Uterus (tissue), 4 donors: ENCODE results near the gene TRIM66. TPM values are rescaled to one million over a fixed set of nuclear protein-coding genes. Genes with fewer than 3 reads are reported as not detected.
A peak's percentile ranks its signal among the peaks of the same experiment; 100 is the strongest.

ENCODE experiments used
- DNase-seq, 2 donors: peaks; one replicate each; pipeline ENCODE4 v3.0.0-alpha.2; 2019 to 2020
- H3K27ac ChIP-seq, 2 donors: fragments of 200-600 bp; sonication (generic); 1 replicate in 1 of 2; 2 replicates in 1 of 2; pipeline ENCODE4 v1.5.1; 2016 to 2018
- H3K27me3 ChIP-seq, 2 donors: fragments of 200-600 bp; sonication (generic); one replicate each; pipeline ENCODE4 v1.5.1; 2018 to 2019; ENCODE audit warnings: control low read depth in 1 of 2
- H3K36me3 ChIP-seq, 2 donors: fragments of 200-600 bp; sonication (generic); one replicate each; pipeline ENCODE4 v1.5.1; 2019; ENCODE audit warnings: control low read depth in 1 of 2
- H3K4me1 ChIP-seq, 2 donors: fragments of 200-600 bp; sonication (generic); one replicate each; pipeline ENCODE4 v1.5.1; 2018 to 2019; ENCODE audit warnings: control low read depth in 1 of 2
- H3K4me3 ChIP-seq, 2 donors: fragments of 200-600 bp; sonication (generic); 1 replicate in 1 of 2; 2 replicates in 1 of 2; pipeline ENCODE4 v1.5.1; 2018 to 2019; ENCODE audit warnings: mild to moderate bottlenecking in 1 of 2
- H3K9me3 ChIP-seq, 2 donors: fragments of 200-600 bp; sonication (generic); one replicate each; pipeline ENCODE4 v1.5.1; 2019; ENCODE audit warnings: control low read depth in 1 of 2
- CTCF ChIP-seq, 4 experiments: fragments of 200-600 bp in 2 of 4; fragments of 450-650 bp in 2 of 4; sonication (generic) in 2 of 4; IDR thresholded peaks; one replicate each; pipeline ENCODE4 v1.5.1; 2016 to 2019; ENCODE audit warnings: antibody characterized with exemption in 4 of 4, mild to moderate bottlenecking in 2 of 4, moderate library complexity in 1 of 4
- POLR2A ChIP-seq, 2 donors: fragments of 450-650 bp; IDR thresholded peaks; one replicate each; pipeline ENCODE4 v1.6.1; 2016; ENCODE audit warnings: antibody characterized with exemption in 2 of 2, mild to moderate bottlenecking in 1 of 2, moderate library complexity in 1 of 2
- intact Hi-C: fragments of 100-400 bp; cut with DNase I; formaldehyde crosslinking; loops from one replicate; pipeline ENCODE4 v1.15.1; 2023; ENCODE audit warnings: low total_unique reads
- total RNA-seq, 4 donors: library from RNA; depleted of rRNA in 3 of 4; stranded (reverse); fragments of >200 nt in 3 of 4; gene quantifications; one replicate each; pipeline versions ENCODE4 v1.1.0 to v1.2.4, GENCODE V29; 2014 to 2023
- donor health status: DM: yes; HTN: yes; CAD: no.

Gene TRIM66
- total RNA-seq, 4 donors from 2014 or later, result 7.4 to 18.2 (median 10.5) TPM

DNA sequence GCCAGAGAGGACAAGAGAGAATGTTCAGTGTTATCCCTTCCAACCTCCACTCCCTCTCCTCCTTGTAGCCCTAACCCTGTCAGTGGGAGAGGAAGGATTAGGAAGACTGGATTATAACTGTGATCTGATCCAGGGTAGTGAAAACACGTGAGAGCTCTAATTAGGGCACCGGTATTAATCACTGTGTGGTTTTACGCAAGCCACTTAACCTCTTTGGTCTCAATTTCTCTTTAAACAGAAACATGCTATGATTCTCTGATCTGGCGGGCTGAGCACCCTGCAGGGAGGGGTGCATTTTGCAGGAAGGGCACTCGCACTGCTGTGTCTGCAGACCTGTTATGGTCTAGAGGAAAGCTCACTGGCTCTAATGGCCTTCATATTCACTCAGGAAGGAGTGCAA, 11.7 kb upstream of the TRIM66 start:
- Histone ChIP-seq H3K27ac (peak overlapping the region; percentile 52 to 60), H3K9me3 (no peaks in the 10 kb centered on the region), H3K4me3 (no peak overlapping the region), H3K4me1 (peaks cover 0 to 7% of the 10 kb centered on the region in 2 donors), H3K27me3 (no peaks in the 10 kb centered on the region), H3K36me3 (no peaks in the 10 kb centered on the region)
- peak in 1 of 2 donors; percentile 13 for DNase-seq
- TF ChIP-seq CTCF (IDR thresholded peaks at IDR 0.05), result no peak
- TF ChIP-seq POLR2A (IDR thresholded peaks at IDR 0.05), result no peak
- intact Hi-C loops, result no loop called here

DNA sequence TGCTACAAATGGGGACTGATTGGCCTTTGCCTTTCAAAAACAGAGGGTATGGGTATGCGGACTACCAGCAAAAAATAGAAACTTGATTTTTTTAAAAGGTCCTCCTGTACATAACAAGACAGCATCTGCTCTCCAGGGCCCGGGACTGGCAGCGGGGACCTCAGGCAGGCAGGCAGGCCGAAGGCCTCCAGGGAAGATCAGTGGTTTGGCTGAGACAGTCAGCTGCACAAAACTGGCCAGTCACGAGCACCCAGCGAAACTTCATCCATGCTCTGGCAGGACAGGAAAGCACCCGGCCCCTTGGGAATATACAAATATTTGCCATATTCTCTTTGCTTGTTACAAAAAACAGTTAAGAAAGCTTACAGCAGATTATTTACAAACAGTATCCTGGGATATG, 11.1 kb upstream of the TRIM66 start:
- intact Hi-C loops, result no loop called here
- H3K27me3 ChIP-seq, result no peaks in the 10 kb centered on the region
- TF ChIP-seq CTCF (IDR thresholded peaks at IDR 0.05), result no peak
- no peak for TF ChIP-seq POLR2A (IDR thresholded peaks at IDR 0.05)
- H3K4me1 ChIP-seq, result peaks cover 0 to 7% of the 10 kb centered on the region in 2 donors
- H3K9me3 ChIP-seq, result no peaks in the 10 kb centered on the region
- peak in 1 of 2 donors; percentile 10 for DNase-seq
- H3K27ac ChIP-seq, result peak overlapping the region; percentile 52 to 60
- no peaks in the 10 kb centered on the region for H3K36me3 ChIP-seq
- no peak overlapping the region for H3K4me3 ChIP-seq

DNA sequence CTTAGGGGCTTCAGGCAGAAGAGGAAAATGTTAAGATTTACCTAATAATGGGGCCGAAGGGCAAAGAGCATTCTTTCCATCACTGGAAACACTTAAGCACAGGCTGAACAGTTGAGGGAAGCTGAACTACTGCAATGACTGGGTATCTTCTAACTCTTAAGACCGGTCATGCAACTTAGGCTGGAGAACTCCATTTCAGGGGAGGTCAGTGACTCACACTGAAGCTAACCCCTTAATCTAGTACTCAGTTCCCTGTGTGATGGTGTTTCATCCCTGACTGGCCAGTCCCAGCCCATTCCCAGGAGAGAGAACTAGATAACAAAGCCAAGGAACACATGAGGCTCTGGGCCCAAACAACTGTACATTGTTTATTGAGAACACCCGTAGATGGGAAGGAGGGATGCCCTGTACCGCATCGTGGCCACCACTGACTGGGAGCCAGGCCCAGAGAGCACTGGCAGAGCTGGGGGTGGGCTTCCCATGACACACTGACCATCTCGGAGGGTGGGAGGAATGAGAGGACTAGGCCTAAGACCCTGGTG, 10.6 kb upstream of the TRIM66 start:
- H3K9me3 ChIP-seq, result no peaks in the 10 kb centered on the region
- H3K27ac ChIP-seq, result peak overlapping the region; percentile 52 to 60
- intact Hi-C loops, result no loop called here
- H3K4me1 ChIP-seq, result peaks cover 0 to 9% of the 10 kb centered on the region in 2 donors
- H3K36me3 ChIP-seq, result no peaks in the 10 kb centered on the region
- DNase-seq, result peak; percentile 2 to 14
- no peak for TF ChIP-seq CTCF (IDR thresholded peaks at IDR 0.05)
- no peak for TF ChIP-seq POLR2A (IDR thresholded peaks at IDR 0.05)
- H3K27me3 ChIP-seq, result no peaks in the 10 kb centered on the region
- no peak overlapping the region for H3K4me3 ChIP-seq

- DNase-seq, result peak in 1 of 2 donors; percentile 2
- no peaks in the 10 kb centered on the region for H3K9me3 ChIP-seq
- intact Hi-C loops, result no loop called here
- no peaks in the 10 kb centered on the region for H3K27me3 ChIP-seq
- peak overlapping the region in 1 of 2 donors; percentile 37 for H3K27ac ChIP-seq
- H3K4me3 ChIP-seq, result no peak overlapping the region
- H3K36me3 ChIP-seq, result no peaks in the 10 kb centered on the region
- TF ChIP-seq CTCF (IDR thresholded peaks at IDR 0.05) (no peak), POLR2A (IDR thresholded peaks at IDR 0.05) (no peak)
- peaks cover 0 to 11% of the 10 kb centered on the region in 2 donors for H3K4me1 ChIP-seq
These were observed 10.0 kb upstream of the TRIM66 start for GRCh38 chr11:8692417-8692816.

DNA sequence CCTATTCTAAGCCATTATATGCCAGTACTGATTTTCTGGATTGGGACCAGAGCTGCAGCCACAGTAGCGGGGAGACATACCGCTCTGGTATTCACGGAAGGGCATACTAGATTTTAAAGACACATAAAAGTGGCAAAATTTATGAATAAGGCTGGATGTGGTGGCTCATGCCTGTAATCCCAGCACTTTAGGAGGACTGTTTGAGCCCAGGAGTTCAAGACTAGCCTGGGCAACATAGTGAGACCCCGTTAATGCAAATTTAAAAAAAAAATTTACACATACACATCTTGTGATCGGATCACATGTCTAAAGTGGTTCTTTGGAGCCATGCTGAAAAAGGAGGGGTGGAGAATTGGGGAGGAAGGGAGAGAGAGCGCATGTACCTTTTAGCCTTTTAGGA, 9.1 kb upstream of the TRIM66 start:
- H3K36me3 ChIP-seq, result no peaks in the 10 kb centered on the region
- intact Hi-C loops, result no loop called here

More for the DNA sequence above, 9.1 kb upstream of the TRIM66 start:
- Histone ChIP-seq H3K4me3 (no peak overlapping the region), H3K27me3 (no peaks in the 10 kb centered on the region), H3K4me1 (peaks cover 0 to 11% of the 10 kb centered on the region in 2 donors), H3K27ac (peak overlapping the region in 1 of 2 donors; percentile 31), H3K9me3 (no peaks in the 10 kb centered on the region)
- no peak for DNase-seq
- TF ChIP-seq CTCF (IDR thresholded peaks at IDR 0.05) (no peak), POLR2A (IDR thresholded peaks at IDR 0.05) (no peak)
